Measurements from ENCODE around the gene SMARCB1. TPM values are rescaled to one million over a fixed set of nuclear protein-coding genes. Genes with fewer than 3 reads are reported as not detected.

SMARCB1 gene
- total RNA-seq, 1 experiment from 2014 or later: 88.2 TPM

DNA sequence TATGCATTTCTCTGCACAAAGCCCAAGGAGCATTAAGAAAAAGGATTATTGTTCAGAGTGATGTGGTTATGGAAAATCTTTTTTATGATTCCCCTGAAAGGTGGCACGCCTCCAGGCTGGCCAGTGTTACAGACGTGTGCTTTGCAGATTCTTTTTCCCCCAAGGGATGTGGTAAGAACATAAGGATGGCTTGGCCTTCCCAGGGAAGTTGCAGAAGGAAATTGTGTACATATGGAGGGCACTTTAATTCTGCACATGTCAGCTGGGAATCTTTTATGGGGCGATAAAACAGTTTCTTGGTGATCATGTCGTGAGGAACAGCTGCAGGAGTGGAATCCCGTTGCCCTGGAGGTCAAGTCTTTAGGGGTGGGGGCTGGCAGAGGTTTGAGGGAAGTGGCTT is 9.7 kb downstream of the SMARCB1 start:
- Mint-ChIP-seq H3K36me3 (ENCODE audit: insufficient read depth, unreplicated experiment) (peaks cover 74% of the 10 kb centered on the region), H3K27ac (ENCODE audit: unreplicated experiment) (no peak overlapping the region), H3K27me3 (ENCODE audit: unreplicated experiment) (no peaks in the 10 kb centered on the region), H3K9me3 (ENCODE audit: low read depth, unreplicated experiment) (no peaks in the 10 kb centered on the region), H3K4me3 (ENCODE audit: low read depth, unreplicated experiment) (no peak overlapping the region), H3K4me1 (ENCODE audit: low read depth, unreplicated experiment) (no peaks in the 10 kb centered on the region)
- CTCF ChIA-PET: no interaction called here
- no peak for DNase-seq
- intact Hi-C loops (cut with micrococcal nuclease; ENCODE audit: unreplicated experiment): no loop called here
- BruUV-seq (replicated peaks): no TSS peak
- TF ChIP-seq, protein P1, sequence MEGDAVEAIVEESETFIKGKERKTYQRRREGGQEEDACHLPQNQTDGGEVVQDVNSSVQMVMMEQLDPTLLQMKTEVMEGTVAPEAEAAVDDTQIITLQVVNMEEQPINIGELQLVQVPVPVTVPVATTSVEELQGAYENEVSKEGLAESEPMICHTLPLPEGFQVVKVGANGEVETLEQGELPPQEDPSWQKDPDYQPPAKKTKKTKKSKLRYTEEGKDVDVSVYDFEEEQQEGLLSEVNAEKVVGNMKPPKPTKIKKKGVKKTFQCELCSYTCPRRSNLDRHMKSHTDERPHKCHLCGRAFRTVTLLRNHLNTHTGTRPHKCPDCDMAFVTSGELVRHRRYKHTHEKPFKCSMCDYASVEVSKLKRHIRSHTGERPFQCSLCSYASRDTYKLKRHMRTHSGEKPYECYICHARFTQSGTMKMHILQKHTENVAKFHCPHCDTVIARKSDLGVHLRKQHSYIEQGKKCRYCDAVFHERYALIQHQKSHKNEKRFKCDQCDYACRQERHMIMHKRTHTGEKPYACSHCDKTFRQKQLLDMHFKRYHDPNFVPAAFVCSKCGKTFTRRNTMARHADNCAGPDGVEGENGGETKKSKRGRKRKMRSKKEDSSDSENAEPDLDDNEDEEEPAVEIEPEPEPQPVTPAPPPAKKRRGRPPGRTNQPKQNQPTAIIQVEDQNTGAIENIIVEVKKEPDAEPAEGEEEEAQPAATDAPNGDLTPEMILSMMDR (IDR thresholded peaks at IDR 0.05; ENCODE audit: unreplicated experiment): no peak

DNA sequence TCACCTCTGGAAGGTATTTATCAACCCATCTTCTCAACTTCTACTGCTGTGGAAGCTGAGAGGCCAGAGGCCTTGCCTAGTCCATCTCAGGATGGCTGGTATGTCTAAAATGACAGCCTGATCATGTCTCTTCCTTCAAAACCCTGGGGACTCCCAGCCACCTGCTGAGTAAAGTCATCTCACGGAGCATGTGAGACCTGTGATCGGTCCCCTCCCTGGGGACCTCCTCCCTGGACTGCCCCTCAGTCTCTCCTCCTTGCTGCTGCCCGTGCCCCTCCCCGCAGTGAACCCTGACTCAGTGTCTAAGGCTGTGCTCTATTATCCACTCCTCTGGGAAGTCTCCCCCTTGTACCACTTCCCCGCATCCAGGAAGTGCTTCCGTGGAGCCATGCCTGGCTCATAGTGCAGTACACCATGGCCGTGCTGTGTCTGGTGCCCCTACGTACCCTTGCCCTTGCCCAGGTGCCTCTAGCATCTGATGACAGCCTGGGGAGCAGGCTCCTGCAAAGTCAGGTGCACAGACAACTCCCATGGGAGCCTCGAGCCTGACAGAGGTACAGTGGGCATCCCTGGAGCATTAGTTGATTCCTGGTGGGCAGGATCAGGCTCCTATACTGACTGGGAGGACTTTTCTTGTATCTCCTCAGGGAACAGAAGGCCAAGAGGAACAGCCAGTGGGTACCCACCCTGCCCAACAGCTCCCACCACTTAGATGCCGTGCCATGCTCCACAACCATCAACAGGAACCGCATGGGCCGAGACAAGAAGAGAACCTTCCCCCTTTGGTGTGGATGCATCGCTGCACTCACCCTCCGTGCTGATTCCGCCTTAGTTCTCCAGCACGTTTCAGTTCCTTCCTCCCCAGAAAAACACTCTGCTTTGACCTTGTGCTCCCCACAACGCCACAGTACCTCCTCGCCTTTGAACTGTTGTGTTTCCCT is 13.8 kb downstream of the SMARCB1 start:
- H3K4me3 Mint-ChIP-seq (ENCODE audit: low read depth, unreplicated experiment): no peak overlapping the region
- H3K9me3 Mint-ChIP-seq (ENCODE audit: low read depth, unreplicated experiment): no peaks in the 10 kb centered on the region
- H3K27me3 Mint-ChIP-seq (ENCODE audit: unreplicated experiment): no peaks in the 10 kb centered on the region
- no peaks in the 10 kb centered on the region for H3K4me1 Mint-ChIP-seq (ENCODE audit: low read depth, unreplicated experiment)
- DNase-seq: no peak
- H3K36me3 Mint-ChIP-seq (ENCODE audit: insufficient read depth, unreplicated experiment): peaks cover 62% of the 10 kb centered on the region
- CTCF ChIA-PET: no interaction called here
- no peak overlapping the region for H3K27ac Mint-ChIP-seq (ENCODE audit: unreplicated experiment)
- no TSS peak for BruUV-seq (replicated peaks)
- TF ChIP-seq, protein P1 (IDR thresholded peaks at IDR 0.05; ENCODE audit: unreplicated experiment): no peak
- intact Hi-C loops (cut with micrococcal nuclease; ENCODE audit: unreplicated experiment): no loop called here

DNA sequence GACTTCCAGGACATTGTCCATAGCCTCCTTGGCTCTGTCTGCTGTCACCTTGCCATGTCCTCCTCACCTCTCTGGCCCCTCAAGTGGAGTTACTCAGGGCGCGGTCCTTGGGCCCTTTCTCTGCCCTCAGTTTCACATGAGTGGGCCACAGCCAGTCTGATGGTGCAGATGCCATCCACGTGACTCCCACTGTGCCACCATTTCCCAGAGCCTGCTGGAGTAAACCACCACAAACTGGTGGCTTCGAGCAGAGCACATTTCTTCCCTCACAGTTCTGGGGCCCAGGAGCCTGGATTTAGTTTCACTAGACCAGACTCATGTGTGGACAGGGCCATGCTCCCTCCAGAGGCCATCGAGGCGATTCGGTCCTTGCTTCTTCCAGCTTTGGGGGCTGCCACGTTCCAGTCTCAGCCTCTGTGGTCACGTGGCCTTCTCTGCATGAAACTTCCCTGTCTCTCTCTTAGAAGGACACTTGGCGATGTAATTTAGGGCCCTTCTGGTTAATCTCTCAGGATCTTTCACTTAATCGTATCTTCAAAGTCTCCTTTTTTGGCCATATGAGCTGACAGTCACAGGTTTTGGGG is 14.6 kb downstream of the SMARCB1 start:
- no peak for DNase-seq
- TF ChIP-seq, protein P1 (IDR thresholded peaks at IDR 0.05; ENCODE audit: unreplicated experiment): no peak
- Mint-ChIP-seq H3K36me3 (ENCODE audit: insufficient read depth, unreplicated experiment) (peaks cover 63% of the 10 kb centered on the region), H3K9me3 (ENCODE audit: low read depth, unreplicated experiment) (no peaks in the 10 kb centered on the region), H3K27ac (ENCODE audit: unreplicated experiment) (peak overlapping the region; percentile 33), H3K4me1 (ENCODE audit: low read depth, unreplicated experiment) (no peaks in the 10 kb centered on the region), H3K4me3 (ENCODE audit: low read depth, unreplicated experiment) (no peak overlapping the region), H3K27me3 (ENCODE audit: unreplicated experiment) (no peaks in the 10 kb centered on the region)
- no TSS peak for BruUV-seq (replicated peaks)
- CTCF ChIA-PET: no interaction called here
- intact Hi-C loops (cut with micrococcal nuclease; ENCODE audit: unreplicated experiment): no loop called here

DNA sequence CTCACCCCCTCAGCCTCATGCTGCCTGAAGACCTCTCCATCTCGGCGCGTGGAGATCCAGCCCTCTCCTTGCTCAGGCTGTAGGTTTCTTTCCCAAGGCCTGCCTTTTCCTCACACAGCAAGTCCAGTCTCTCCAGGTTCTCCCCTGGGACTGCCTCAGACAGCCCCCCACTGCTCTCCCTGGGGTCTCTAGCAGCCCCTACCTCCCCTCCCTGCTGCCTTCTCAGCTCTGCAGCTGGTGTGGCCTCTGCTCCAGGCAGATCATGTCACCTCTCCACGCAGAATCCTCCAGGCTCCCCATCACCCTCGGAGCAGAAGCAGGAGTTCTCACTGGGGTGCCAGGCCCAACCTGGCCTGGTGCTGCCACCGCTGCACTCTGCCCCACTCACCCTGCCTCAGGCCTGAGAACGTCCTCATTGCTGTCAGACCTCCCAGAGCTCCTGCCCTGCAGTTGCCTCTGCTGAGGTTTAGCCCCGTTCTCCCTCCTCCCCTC is 15.2 kb downstream of the SMARCB1 start:
- no TSS peak for BruUV-seq (replicated peaks)
- peaks cover 64% of the 10 kb centered on the region for H3K36me3 Mint-ChIP-seq (ENCODE audit: insufficient read depth, unreplicated experiment)
- CTCF ChIA-PET: no interaction called here
- intact Hi-C loops (cut with micrococcal nuclease; ENCODE audit: unreplicated experiment): no loop called here
- no peaks in the 10 kb centered on the region for H3K9me3 Mint-ChIP-seq (ENCODE audit: low read depth, unreplicated experiment)
- no peaks in the 10 kb centered on the region for H3K27me3 Mint-ChIP-seq (ENCODE audit: unreplicated experiment)
- no peaks in the 10 kb centered on the region for H3K4me1 Mint-ChIP-seq (ENCODE audit: low read depth, unreplicated experiment)
- TF ChIP-seq, protein P1 (IDR thresholded peaks at IDR 0.05; ENCODE audit: unreplicated experiment): no peak
- peak overlapping the region; percentile 33 for H3K27ac Mint-ChIP-seq (ENCODE audit: unreplicated experiment)
- no peak for DNase-seq
- no peak overlapping the region for H3K4me3 Mint-ChIP-seq (ENCODE audit: low read depth, unreplicated experiment)
